Tibial nerve (tissue), 4 donors: ENCODE measurements around the gene MAP1A.

Experiments
- CTCF ChIP-seq, 5 experiments: fragments of 200-600 bp in 3 of 5; fragments of 450-650 bp in 2 of 5; sonication (generic) in 3 of 5; IDR thresholded peaks; one replicate each; pipeline ENCODE4 v1.5.1; 2016 to 2019; ENCODE audit warnings: antibody characterized with exemption in 5 of 5, mild to moderate bottlenecking in 3 of 5, moderate library complexity in 2 of 5
- EP300 ChIP-seq, 2 donors: sonication (generic); formaldehyde crosslinking; IDR thresholded peaks; one replicate each; pipeline ENCODE4 v1.6.1; 2017; ENCODE audit warnings: antibody characterized with exemption in 2 of 2, mild to moderate bottlenecking in 1 of 2
- POLR2A ChIP-seq, 2 donors: fragments of 450-650 bp; IDR thresholded peaks; one replicate each; pipeline ENCODE4 v1.6.1; 2017; ENCODE audit warnings: antibody characterized with exemption in 2 of 2, mild to moderate bottlenecking in 2 of 2, moderate library complexity in 2 of 2

GRCh38 chr15:43515741-43516140 is 1.7 kb upstream of the MAP1A start:
- TF ChIP-seq CTCF (IDR thresholded peaks at IDR 0.05) (no peak), POLR2A (IDR thresholded peaks at IDR 0.05) (no peak), EP300 (IDR thresholded peaks at IDR 0.05) (no peak)
